ENCODE results near the gene NDUFA7.
A peak's percentile ranks its signal among the peaks of the same experiment; 100 is the strongest.
"Not testable (repeated sequence)": the region's sequence is repeated elsewhere in the genome, so short reads cannot be mapped to it uniquely, and the experiment has no call there.

Gene NDUFA7

DNA sequence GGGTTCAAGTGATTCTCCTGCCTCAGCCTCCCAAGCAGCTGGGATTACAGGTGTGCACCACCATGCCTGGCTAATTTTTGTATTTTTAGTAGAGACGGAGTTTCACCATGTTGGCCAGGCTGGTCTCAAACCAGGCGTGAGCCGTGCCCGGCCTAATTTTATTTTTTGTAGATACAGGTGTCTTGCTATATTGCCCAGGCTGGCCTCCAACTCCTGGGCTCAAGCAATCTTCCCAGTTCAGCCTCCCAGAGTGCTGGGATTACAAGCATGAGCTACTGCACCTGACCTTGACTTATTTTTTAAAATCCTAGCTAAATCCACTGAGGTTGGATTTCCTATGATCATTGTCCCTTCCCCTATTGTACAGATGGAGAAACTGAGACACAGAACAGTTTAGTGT, 20.3 kb upstream of the NDUFA7 start:
- DNase-seq = not testable (repeated sequence)

DNA sequence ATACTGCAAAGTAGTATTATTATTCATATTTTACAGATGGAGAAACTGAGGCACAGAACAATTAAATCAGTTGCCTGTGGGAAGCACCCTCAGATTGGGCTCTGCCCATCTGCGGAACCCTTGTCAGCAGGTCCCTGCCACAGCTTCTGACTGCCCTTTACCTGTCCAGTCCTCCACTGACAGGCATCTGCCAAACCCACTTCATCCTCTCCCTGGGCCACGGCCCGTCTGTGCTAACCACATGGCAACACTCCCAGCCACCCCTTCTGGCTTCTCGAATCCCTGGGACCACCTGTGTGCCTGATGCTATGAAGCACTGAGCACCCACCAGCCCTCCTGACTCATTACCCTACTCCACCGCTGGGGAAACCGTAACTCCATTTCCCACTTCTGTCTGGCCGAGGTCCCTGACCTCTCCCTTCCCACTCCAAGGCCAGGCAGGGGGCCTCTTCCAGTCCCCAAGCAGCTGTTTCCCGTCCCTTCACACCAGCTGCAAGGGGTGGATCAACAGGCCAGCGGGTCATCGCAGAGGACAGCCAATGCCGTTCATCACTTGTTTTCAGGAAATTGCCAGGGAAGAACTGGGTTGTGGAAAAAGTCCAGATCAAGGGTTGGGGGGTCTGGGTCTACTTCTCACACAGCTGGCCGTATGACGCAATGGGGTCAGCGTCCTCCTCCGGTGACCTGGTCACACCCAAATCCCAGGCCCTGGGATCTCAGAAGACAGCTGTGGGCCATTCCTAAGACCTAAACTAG, 19.3 kb upstream of the NDUFA7 start:
- DNase-seq = no peak

DNA sequence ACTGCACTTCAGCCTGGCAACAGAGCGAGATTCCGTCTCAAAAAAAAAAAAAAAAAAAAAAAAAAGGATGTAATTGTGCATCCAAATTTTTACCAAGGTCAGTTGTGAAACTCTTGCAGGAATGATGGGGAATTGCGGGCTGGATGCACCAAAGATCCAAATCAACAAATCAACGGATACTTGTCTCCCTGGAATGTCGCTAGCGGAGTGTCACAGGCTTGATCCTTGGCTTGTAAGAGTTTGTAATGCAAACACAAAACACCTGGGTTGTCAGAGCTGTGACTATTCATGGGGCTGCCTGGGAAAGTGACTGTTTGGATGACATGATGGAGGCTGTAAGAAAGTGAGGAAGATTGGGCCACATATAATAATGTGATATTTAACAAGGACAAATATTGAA, 17.7 kb upstream of the NDUFA7 start:
- DNase-seq = no peak

DNA sequence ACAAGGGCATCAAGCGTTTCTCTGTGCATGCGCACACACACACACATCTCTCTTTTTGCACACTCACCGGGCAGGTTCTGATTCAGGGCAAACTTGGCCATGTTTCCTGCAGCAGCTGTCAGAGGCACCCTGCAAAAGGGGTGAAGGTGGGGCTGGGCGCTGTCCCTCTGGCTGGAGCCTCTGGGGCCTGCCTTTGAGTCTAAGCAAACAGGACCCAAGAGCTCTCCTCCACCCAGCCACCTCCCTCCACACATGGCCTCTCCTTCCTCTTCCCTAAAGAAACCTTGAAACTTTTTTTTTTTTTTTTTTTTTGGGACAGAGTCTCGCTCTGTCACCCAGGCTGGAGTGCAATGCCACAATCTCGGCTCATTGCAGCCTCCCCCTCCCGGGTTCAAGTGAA, 16.6 kb upstream of the NDUFA7 start:
- no peak for DNase-seq

DNA sequence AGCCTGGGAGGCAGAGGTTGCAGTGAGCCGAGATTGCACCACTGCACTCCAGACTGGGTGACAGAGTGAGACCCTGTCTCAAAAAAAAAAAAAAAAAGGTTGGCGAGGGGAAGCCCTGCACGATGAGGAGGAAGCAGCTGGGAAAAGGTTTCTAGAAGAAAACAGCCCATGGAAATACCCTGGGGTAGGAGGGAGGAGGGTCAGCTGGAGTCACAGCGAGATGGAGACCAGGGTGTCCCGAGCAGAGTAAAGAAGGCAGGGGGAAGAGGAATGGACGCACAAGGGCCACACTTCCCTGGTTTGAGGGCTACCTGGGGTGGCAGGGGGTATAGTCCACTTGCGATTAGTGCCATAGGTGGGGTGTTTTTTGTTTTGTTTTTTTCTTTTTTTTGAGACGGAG, 15.5 kb upstream of the NDUFA7 start:
- DNase-seq = no peak

DNA sequence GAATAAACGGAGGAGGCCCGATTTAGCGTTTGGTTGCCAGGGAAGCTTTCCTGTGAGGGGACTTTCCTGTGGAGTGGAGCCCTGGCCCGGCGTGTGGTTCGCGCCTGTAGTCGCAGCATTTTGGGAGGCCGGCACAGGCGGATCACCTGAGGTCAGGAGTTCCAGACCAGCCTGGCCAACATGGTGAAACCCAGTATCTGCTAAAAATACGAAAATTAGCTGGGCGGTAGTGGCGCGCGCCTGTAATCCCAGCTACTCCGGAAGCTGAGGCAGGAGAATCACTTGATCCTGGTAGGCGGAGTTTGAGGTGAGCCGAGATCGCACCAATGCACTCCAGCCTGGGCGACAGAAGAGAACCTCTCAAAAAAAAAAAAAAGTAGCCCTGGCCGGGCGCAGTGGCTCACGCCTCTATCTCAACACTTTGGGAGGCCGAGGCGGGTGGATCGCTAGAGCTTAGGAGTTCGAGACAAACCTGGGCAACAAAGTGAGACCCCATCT, 14.9 kb upstream of the NDUFA7 start:
- DNase-seq = no peak

DNA sequence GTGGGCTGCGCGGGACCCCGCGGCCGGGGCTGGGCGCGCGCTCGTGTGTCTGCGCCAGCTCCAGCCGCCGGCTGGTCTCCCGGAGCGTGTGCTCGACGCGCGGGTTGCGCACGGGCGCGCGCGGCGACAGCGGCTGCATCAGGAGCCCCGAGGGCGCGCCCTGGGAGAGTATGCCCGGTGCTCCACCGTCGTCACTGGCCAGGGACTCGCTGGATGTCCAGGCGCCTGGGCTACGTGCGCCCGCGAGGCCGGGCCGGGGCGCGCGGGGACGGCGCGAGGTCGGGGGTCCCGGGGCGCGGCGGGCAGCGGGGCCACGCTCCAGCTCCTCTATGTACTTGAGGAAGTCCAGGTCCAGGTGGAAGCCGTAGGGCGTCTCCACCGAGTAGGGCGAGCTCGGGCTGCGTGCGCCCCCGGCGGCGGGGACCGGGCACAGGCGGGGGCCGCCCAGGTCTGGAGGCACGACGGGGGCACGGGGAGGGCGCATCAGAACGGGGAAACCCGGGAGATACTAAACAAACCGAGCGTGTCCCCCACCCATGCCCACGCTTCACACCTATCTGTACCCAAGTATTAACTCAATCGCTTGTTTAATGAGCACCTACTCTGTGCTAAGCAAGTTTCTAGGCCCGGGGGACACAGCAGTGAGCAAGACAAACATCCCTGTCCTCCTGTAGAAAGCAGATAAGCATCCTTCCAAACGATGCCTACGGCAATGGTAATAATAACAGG, 14.3 kb upstream of the NDUFA7 start:
- peak; percentile 63 for DNase-seq

DNA sequence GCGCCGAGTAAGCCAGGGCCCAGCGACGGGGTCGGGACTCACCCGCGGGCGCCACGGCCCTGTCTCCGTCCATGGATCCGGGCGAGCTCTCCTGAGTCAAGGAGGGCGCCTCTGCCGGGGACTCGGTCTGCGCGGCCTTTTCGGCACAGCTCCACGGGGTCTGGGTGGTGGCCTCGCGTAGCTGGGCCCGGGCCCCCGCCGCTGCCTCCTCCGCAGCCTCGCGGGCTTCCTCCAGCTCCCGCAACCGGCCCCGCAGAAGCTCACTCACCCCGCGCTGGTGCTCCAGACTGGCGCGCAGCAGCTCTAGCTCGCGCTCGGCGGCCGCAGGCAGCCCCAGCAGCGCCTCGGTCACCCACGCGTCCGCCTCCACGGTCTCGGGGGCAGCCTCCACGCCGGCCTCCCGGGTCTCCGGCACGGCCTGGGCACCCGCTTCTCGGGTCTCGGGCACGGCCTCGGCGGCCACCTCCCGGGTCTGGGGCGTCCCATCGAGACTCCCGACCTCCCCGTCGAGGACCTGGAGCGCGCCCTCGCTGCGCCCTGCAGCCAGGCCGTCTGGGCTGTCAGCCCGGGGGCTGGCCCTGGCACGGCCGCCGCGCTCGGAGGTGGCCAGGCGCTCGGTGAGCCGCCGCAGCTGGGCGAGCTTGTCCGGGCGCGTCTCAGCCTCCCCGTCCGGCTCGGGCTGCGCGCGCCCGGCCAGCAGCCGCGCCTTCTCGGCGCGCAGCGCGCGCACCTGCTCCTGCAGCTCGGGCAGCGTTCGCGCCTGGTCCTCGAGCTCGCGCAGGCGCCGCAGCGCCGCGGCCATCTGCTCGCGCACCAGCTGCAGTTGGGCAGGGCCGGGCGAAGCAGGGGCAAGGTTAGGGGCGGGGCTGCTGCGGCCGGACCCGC, 13.5 kb upstream of the NDUFA7 start:
- peak; percentile 65 for DNase-seq

DNA sequence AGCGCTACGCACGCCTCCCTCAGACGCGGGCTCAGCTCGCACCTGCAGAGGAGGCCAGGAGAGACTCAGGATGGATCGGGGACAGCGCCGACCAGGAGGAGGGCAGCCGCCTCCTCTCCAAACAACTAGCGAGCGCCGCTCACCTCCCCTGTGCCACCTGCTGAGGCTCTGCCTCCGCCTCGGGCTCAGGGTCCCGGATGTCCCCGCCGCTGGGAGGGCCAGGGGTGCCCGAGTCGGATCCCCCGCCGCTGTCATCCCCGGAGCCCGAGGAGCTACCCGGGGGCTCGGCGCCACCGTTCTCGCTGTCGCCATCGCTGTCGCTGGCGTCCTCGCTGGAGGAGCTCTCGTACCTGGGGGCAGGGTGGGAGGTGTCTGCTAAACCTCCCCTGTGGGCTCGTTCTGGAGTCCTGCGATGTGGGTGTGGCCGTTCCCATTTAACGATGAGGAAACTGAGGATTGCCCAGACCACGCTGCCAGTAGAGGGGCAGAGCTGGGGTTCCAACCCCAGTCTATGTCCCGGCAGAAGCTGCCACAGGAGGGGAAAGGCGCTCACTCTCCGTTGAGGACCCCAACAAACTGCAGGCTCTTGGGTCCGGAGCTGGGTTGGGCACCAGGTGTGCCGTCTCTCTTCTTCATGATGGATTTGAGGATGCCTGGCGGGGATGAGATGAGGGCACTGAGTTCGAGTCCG, 12.7 kb upstream of the NDUFA7 start:
- peak; percentile 31 for DNase-seq

DNA sequence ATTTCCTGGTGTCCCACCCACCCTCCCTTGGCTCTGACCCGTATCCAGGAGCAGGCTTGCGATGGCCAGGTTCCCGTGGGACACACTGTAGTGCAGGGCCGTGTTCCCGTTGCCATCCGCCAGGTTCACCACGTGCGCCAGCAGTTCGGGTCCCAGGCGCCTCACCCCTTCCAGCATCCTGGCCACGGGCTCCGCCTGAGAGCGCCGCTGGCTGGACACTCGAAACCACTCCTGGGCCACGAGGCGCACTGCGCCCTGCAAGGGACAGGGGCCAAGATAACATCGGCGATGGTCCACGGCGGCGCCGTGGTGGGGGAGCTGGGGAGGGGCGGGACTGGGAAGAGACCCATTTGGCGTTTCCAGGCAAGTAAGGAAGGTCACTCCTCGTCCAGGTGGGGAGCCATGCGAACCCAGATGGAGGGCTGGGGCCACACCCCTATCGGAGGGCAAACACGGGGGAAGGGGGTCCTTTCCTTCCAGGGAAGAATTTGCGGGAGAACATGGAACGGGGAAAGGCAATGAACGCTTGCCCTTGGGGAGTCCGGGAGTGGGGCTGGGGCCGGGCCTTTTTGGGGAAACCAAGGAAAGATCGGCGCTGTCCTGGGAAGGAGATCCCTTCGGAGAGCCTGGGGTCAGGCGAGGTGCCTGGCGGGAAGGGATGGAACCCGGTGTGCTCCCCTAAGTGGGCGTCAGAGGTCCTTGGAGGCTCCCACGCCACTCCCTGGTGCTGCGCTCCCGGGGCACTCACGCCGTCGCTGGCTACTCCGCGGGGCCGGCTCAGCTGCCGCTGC, 12.0 kb upstream of the NDUFA7 start:
- no peak for DNase-seq

DNA sequence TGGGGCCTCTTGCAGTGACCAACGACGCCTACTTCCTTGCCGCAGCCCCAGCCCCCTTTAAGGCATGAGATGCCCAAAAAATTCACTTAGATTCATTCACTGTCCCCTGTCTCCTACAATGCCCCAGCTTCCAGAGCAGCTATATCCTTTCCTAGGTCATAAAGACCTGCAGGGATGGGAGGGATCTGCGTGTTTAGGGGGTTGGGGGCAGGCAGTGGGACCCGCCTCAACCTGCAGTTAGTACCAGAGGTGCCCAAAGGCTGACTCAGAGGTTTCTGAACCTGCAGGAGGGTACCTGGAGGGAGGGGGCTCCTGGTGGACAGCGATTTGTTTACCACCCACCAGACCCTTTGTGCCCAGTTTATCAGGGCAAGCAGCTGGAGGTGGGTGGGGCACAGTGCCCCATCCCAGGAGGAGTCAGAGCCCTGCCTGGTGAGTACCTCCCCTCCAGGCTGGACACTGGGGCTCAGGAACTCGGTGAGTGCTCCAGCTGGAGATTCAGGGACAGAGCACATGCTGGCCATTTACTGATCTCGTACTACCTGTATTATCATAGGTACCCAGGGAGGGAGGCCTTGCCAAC, 10.2 kb upstream of the NDUFA7 start:
- DNase-seq = no peak

DNA sequence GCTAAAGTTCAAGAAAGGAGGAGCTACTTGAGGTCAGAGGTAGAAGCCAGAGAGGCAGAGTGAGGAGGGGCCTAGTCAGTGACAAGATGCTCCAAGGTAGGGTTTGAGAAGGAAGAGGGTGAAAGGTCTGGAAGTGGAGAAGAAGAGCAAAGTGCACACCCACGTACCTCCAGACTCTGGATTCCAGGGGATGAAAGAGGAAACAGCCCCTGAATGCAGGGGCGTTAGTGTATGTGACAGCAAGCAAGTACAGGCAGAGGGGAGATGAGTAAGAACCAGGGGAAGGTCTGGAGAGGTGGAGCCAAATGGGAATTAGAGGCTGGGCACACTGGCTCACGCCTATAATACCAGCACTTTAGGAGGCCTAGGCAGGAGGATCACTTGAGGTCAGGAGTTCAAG, 8.8 kb upstream of the NDUFA7 start:
- no peak for DNase-seq

DNA sequence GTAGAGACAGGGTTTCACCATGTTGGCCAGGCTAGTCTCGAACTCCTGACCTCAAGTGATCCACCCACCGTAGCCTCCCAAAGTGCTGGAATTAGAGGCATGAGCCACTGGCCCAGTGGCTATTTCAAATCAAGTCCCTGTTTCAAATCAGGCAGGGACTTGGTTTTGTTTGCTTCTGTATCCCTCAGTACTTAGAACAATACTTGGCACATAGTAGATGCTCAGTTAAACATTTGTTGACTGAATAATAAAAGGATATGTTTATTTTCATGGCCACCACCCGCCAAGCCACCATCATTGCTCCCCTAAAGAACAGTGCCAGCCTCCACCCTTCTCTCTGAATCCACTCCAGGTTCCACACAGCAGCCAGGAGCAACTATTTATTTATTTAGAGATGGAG, 4.3 kb upstream of the NDUFA7 start:
- DNase-seq = no peak

DNA sequence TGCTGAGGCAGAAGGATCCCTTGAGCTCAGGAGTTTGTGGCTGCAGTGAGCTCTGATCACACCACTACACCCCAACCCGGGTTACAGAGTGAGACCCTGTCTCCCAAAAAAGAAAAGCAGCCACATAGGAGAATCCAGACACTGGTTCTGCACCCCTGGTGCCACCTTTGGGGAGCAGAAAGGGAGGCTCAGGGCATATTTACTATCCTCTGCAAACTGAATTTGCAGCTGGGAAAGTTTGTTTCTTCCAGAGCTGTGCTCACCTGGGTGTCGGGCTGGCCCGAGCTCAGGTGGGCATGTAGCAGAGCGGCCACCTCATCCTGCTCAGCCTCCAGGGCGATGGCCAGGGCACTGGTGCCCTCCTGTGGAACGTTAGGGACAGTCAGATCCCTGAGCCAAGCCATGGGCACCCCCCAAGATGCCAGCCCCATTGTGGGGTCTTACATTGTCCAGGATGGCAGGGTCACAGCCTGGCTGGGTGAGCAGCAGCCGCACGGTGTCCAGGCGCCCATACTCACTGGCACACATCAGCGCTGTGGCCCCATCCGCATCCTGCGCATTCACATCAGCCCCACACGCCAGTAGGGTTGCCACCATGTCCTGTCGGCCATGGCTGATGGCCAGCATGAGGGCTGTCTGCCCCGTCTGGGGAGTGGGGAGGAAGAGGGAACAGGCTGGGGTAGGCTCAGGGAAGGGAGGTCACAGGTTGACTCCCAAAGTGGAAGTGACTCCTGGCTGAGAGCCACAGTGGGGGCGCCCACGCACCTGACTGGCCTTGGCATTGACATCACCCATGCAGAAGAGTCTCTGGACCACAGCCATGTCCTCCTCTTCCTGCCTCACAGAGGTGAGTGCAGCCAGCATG, 3.2 kb upstream of the NDUFA7 start:
- DNase-seq = no peak

DNA sequence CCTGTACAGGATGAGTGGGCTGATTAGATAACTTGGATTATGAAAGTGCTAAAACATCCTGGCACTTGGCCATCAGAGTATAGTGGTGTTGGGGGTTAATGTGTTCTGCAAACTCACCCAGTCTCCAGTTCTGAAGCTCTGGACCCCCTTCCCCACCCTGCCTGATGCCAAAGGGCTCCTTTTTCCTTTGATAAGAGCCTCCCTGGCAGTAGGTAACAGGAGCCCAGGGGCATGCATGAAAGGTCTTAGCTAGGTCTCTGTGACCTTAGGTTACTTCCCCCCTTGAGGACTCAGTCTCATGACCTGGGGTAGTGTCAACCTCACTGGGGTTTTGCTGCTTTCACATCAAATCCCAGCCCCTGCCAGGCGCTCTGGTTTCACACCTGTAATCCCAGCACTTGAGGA, 2.6 kb upstream of the NDUFA7 start:
- DNase-seq = no peak

DNA sequence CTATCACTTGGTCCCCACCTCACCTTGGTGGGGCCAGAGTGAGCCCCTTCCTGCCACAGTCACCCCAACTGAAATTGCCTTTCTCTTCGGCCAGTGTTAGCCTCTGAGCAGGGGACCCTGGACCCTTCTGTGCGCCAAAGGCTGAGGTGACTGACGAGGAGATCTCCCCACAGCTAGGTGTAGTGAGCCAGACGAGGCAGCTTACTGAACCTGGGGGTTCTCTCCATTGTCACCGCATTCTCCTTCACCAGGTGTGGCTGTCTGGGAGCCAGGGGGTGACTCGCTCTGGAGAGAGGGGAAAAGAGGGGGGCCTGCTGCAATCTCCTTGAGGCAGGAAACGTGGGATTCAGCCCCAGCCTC, 1.4 kb upstream of the NDUFA7 start:
- no peak for DNase-seq

DNA sequence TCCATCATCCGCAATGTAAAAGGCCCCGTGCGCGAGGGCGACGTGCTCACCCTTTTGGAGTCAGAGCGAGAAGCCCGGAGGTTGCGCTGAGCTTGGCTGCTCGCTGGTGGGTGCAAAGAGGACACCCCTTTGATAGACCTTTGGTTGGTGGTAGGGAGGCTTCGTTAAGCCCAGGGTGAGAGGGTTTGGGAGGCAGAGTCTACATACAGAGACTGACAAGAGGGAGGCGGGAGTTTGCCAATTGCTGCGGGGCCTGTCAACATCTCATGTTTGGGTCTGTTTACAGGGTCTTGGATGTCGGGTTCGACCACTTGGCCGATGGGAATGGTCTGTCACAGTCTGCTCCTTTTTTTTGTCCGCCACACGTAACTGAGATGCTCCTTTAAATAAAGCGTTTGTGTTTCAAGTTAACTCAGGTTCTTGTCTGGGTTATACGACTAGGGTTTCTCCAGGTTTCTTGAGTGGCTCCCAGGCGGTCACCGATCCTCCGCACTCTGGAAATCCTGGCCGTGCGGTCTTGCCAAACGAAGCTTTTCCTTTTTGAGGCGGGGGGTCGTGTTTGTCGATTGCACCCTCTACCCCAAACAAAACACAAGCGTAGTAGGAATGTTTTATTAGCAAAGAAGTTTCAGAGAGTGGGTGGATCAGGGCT, 937 bp upstream of the NDUFA7 start:
- no peak for DNase-seq

DNA sequence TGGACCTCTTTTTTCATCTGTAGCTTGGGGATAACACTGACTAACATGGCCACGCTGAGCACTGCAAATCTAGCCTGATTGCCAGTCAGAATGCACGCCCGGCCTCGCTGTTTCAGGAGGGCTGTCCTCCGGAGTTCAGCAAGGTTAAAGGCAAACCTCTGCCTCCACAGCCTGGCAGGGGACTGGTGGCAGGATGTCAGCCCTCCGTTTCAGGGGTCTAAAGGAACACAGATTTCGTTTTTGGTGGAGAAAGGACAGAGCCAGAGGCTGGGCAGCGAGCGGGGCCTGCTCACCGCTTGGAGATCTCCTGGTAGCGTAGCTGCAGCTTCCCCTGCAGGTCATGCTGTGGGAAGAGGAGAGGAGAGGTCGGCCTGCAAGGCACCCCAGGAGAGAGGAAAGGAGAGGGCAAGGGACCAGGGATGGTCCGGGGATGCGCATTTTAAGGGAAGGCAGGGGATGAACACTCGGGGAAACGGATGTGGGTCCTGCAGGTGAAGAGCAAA, 560 bp downstream of the NDUFA7 start:
- DNase-seq = no peak

DNA sequence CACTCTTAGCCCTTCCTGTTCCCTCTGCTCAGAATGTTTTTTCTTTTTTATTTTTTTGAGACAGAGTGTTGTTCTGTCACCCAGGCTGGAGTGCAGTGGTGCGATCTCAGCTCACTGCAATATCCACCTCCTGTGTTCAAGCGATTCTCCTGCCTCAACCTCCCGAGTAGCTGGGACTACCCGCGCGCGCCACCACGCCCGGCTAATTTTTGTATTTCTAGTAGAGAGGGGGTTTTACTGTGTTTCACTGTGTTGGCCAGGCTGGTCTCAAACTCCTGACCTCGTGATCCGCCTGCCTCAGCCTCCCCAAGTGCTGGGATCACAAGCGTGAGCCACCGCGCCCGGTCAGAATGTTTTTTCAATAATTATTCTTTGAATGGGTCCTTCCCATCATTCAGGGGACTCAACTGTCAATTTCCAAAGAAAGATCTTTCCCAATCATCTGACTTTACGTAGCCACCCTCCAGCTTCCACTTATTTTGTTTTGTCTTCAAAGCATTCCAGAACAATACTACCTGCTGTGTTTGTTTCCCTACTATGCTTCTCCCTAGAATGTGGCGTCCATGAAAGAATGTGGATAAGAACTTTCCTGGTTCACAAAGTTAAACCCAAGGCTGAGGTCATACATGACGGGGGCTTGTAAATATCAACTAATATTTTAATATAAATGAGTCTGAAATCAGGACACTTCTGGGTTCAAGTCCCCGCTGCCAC, 1.2 kb downstream of the NDUFA7 start:
- DNase-seq = no peak
